OCI-LY1 (cell line): ENCODE measurements around the gene CUBN.

ENCODE experiments used
- H2AFZ ChIP-seq: fragments of 200-600 bp; sonication (generic), shearing (Covaris generic); 2 replicates; pipeline ENCODE4 v1.6.0; 2014; ENCODE audit warnings: antibody characterized with exemption, mild to moderate bottlenecking, low read length
- H3F3A ChIP-seq: fragments of 200-600 bp; sonication (generic), shearing (Covaris generic); 2 replicates; pipeline ENCODE4 v1.6.0; 2014; ENCODE audit warnings: mild to moderate bottlenecking, antibody characterized with exemption, low read length, moderate library complexity; ENCODE audit not compliant: insufficient read depth
- H3K27ac ChIP-seq: fragments of 200-600 bp; sonication (generic); 2 replicates; pipeline ENCODE4 v1.5.1; 2014; ENCODE audit warnings: low read length, mixed run types, mild to moderate bottlenecking, low read depth; ENCODE audit not compliant: poor library complexity, severe bottlenecking
- H3K27me3 ChIP-seq: fragments of 200-600 bp; sonication (generic); 2 replicates; pipeline ENCODE4 v1.6.0; 2014; ENCODE audit warnings: antibody characterized with exemption, mild to moderate bottlenecking, low read length, moderate library complexity; ENCODE audit not compliant: insufficient read depth
- H3K36me3 ChIP-seq: fragments of 200-600 bp; sonication (generic); 2 replicates; pipeline ENCODE4 v1.6.1; 2014; ENCODE audit warnings: mild to moderate bottlenecking, antibody characterized with exemption, low read length, moderate library complexity, mixed read lengths; ENCODE audit not compliant: insufficient read depth
- H3K4me1 ChIP-seq: fragments of 200-600 bp; sonication (generic); 2 replicates; pipeline ENCODE4 v1.5.1; 2014; ENCODE audit warnings: mild to moderate bottlenecking, low read length, moderate library complexity; ENCODE audit not compliant: insufficient read depth, severe bottlenecking
- H3K4me2 ChIP-seq: fragments of 200-600 bp; sonication (generic), shearing (Covaris generic); 2 replicates; pipeline ENCODE4 v1.6.1; 2014; ENCODE audit warnings: low read length
- H3K4me3 ChIP-seq: fragments of 200-600 bp; sonication (generic); 2 replicates; pipeline ENCODE4 v1.5.1; 2014; ENCODE audit warnings: low read length, low read depth, mild to moderate bottlenecking, mixed read lengths; ENCODE audit not compliant: poor library complexity, severe bottlenecking
- H3K79me2 ChIP-seq: fragments of 200-600 bp; shearing (Covaris generic); 2 replicates; pipeline ENCODE4 v1.6.1; 2016; ENCODE audit warnings: mixed run types, low read length, mixed read lengths; ENCODE audit not compliant: insufficient read depth
- H3K9ac ChIP-seq: fragments of 200-600 bp; sonication (generic), shearing (Covaris generic); 2 replicates; pipeline ENCODE4 v1.6.1; 2014; ENCODE audit warnings: mild to moderate bottlenecking, low read length, mixed read lengths
- H3K9me2 ChIP-seq: fragments of 200-600 bp; sonication (generic), shearing (Covaris generic); 2 replicates; pipeline ENCODE4 v1.6.1; 2014; ENCODE audit warnings: low read depth, mild to moderate bottlenecking, low read length, mixed read lengths
- H3K9me3 ChIP-seq: fragments of 200-600 bp; shearing (Covaris generic); 2 replicates; pipeline ENCODE4 v1.6.1; 2014; ENCODE audit warnings: low read length, mixed read lengths
- H4K20me1 ChIP-seq: fragments of 200-600 bp; sonication (generic), shearing (Covaris generic); 2 replicates; pipeline ENCODE4 v1.6.0; 2016; ENCODE audit warnings: mild to moderate bottlenecking, low read length; ENCODE audit not compliant: insufficient read depth
- EZH2 ChIP-seq: fragments of 200-600 bp; sonication (generic), shearing (Covaris generic); IDR thresholded peaks from 2 replicates; pipeline ENCODE4 v1.8.0; 2017; ENCODE audit warnings: borderline replicate concordance, mixed run types, mild to moderate bottlenecking, antibody characterized with exemption, low read length, moderate library complexity, mixed read lengths
- TF ChIP-seq, protein P1 (sequence below): fragments of 200-600 bp; sonication (generic), shearing (Covaris generic); IDR thresholded peaks from 2 replicates; pipeline ENCODE4 v1.5.1; 2017; ENCODE audit warnings: mild to moderate bottlenecking, antibody characterized with exemption, low read length, moderate library complexity, mixed read lengths

Gene CUBN

DNA sequence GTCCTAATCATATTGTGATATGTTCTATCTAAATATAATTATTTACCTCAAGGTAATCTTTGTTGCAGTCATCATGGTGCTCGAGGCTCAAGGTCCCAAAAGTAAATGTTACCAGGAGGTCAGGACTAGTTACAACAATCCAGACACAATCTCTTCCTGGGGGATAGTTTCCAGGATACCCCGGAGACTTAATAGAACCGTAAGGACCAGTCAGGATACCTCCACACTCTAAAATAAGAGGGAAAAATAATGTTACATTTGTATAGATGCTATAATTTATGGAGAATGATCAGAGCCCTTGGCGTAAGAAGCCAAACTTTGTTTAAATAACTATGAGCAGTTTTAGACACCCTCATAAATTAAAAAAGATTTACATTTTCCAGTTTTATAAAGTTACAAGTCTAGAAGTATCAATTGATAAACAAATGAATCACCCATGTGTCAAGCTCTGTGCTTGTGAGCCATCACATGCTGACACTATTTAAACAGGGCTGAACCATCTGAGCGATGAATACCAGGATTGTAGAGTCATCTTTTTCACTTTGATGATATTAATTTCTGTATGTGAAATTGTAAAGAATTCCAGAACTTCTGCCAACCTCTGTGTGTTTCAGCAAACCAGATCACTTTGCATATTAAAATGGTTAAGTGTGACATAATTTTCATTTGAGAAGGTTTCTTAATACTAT lies 41.3 kb downstream of the CUBN start:
- TF ChIP-seq, protein P1, sequence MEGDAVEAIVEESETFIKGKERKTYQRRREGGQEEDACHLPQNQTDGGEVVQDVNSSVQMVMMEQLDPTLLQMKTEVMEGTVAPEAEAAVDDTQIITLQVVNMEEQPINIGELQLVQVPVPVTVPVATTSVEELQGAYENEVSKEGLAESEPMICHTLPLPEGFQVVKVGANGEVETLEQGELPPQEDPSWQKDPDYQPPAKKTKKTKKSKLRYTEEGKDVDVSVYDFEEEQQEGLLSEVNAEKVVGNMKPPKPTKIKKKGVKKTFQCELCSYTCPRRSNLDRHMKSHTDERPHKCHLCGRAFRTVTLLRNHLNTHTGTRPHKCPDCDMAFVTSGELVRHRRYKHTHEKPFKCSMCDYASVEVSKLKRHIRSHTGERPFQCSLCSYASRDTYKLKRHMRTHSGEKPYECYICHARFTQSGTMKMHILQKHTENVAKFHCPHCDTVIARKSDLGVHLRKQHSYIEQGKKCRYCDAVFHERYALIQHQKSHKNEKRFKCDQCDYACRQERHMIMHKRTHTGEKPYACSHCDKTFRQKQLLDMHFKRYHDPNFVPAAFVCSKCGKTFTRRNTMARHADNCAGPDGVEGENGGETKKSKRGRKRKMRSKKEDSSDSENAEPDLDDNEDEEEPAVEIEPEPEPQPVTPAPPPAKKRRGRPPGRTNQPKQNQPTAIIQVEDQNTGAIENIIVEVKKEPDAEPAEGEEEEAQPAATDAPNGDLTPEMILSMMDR = no peak
- no peak for TF ChIP-seq EZH2
- no peaks in the 10 kb centered on the region for H4K20me1 ChIP-seq
- no peaks in the 10 kb centered on the region for H3K36me3 ChIP-seq
- no peak overlapping the region for H3K9ac ChIP-seq
- H3K27me3 ChIP-seq = no peaks in the 10 kb centered on the region
- H3K4me1 ChIP-seq = no peaks in the 10 kb centered on the region
- H3F3A ChIP-seq = no peaks in the 10 kb centered on the region
- no peaks in the 10 kb centered on the region for H3K9me2 ChIP-seq
- H2AFZ ChIP-seq = no peak overlapping the region
- no peaks in the 10 kb centered on the region for H3K9me3 ChIP-seq
- no peak overlapping the region for H3K27ac ChIP-seq
- H3K4me3 ChIP-seq = no peak overlapping the region
- H3K4me2 ChIP-seq = no peak overlapping the region
- no peaks in the 10 kb centered on the region for H3K79me2 ChIP-seq

DNA sequence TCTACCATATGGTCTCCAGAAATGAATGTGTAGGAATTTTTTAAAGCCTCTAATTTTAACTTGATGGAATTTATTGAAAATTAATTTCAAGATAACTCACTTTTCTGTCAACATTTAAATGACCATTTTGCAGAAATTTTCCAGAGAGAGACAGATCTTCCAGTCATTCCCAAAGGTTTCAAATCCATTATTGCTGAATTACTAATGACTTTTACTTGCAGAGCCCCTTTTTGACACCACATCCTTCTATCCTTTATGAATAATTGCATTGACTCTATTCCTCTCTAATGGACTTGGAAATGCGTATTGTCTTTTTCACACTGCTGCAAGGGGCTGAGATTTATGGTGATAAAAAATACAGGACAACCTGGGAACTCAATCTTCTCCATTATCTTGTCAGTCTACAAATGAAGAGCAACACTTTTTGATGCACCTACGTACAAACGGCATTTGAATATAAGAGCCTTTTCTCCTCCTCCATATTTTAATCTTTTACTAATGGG lies 42.7 kb downstream of the CUBN start:
- Histone ChIP-seq H2AFZ (no peak overlapping the region), H3K79me2 (no peaks in the 10 kb centered on the region), H4K20me1 (no peaks in the 10 kb centered on the region), H3K36me3 (no peaks in the 10 kb centered on the region), H3K4me3 (no peak overlapping the region), H3K4me1 (no peaks in the 10 kb centered on the region), H3K9me3 (no peaks in the 10 kb centered on the region), H3K27me3 (no peaks in the 10 kb centered on the region), H3K9ac (no peak overlapping the region), H3K27ac (no peak overlapping the region), H3K9me2 (no peaks in the 10 kb centered on the region), H3K4me2 (no peak overlapping the region), H3F3A (no peaks in the 10 kb centered on the region)
- no peak for TF ChIP-seq EZH2
- TF ChIP-seq, protein P1 = no peak

DNA sequence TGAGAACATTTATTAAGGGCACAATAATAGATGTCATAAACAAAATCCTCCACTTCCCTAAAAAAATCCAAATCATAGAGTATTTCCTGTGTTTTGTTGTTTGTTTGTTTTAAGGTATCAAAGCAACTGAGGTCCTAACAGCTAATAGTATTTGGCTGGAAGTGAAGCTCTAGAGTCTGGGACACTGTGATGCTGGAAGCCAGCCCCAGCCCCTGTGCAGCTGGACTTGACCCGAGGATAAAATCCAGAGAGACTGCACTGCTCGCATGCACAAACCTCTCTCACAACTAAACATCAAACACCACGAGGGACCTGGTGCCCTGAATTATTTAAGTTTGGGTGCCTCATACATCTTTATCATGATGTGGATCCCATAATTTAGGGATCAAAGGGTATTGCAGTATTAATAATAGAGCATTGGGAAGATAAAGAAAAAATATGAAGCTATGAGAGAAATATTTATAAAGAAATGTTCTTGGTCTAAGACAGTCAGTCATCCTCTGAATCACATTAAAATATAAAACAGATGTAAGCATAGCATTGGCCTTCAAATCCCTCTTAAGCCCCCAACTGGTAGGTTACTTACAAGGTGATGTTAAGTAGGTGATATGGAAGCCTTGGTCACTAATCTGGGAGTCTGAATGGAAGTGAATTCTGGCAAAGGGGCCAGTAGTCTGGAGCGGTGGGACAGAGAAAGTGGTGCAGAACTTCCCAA lies 44.4 kb downstream of the CUBN start:
- Histone ChIP-seq H3K9me3 (no peaks in the 10 kb centered on the region), H3K4me2 (no peak overlapping the region), H3K27ac (no peak overlapping the region), H3K79me2 (no peaks in the 10 kb centered on the region), H3K36me3 (no peaks in the 10 kb centered on the region), H3K4me3 (no peak overlapping the region), H3F3A (no peaks in the 10 kb centered on the region), H4K20me1 (no peaks in the 10 kb centered on the region), H3K9ac (no peak overlapping the region), H2AFZ (no peak overlapping the region), H3K27me3 (no peaks in the 10 kb centered on the region), H3K9me2 (no peaks in the 10 kb centered on the region), H3K4me1 (no peaks in the 10 kb centered on the region)
- TF ChIP-seq, protein P1 = no peak
- TF ChIP-seq EZH2 = no peak
